Left lobe of liver (tissue), 2 donors: ENCODE data around the gene FBXW5. TPM values are rescaled to one million over a fixed set of nuclear protein-coding genes. Genes with fewer than 3 reads are reported as not detected.

Experiments used
- ATAC-seq: fragments of 200-7000 bp; cut with Tn5 transposase; one replicate; pipeline ENCODE4 v1.9.1; 2020; ENCODE audit warnings: mild to moderate bottlenecking, moderate library complexity
- DNase-seq: peaks from one replicate; pipeline ENCODE4 v3.0.0-alpha.2; 2020; ENCODE audit warnings: low spot score
- total RNA-seq: library from RNA; stranded (reverse); gene quantifications from one replicate; pipeline ENCODE4 v1.2.1, GENCODE V29; 2021
- donor health status: DM: no; HTN: no; CAD: no; lungs with moderate emphysema.
- donor health status: DM: no; HTN: yes; CAD: no.

The FBXW5 gene
- total RNA-seq, 1 donor from 2014 or later: 112 TPM

DNA sequence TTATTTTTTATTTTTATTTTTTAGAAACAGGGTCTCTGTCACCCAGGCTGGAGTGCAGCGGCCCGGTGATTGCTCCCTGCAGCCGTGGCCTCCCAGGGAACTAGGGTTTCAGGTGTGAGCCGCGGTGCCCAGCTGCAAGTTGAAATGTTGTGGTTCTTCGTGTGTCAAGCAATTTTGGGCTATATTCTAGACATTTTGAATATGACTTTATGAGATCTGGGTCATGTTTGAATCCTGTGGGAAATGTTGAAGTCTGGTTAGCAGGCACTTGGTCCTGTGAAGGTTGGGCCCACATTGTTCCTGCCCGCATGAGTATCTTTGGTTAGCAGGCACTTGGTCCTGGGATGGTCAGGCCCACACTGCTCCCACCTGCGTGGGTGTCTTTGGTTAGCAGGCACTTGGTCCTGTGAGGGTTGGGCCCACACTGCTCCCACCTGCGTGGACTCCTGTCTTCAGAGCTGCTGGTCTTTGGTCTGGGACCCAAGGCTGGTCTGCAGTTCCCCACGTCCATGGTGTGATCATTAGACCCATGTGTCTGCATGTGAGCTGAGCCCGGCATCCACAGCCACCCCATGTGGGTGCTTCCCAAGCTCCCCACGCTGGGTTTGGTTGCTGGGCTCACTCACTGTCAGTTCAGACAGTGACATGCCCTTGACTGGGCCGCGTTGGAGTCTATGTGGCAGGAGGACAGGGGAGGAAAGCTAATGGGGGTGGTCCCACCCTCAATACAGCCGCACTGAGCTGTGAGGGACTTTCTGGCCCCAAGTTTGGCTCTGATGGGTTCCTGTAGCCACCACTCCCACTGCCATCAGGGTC is 7.1 kb downstream of the FBXW5 start:
- ATAC-seq: no peak
- DNase-seq: peak; percentile 50

DNA sequence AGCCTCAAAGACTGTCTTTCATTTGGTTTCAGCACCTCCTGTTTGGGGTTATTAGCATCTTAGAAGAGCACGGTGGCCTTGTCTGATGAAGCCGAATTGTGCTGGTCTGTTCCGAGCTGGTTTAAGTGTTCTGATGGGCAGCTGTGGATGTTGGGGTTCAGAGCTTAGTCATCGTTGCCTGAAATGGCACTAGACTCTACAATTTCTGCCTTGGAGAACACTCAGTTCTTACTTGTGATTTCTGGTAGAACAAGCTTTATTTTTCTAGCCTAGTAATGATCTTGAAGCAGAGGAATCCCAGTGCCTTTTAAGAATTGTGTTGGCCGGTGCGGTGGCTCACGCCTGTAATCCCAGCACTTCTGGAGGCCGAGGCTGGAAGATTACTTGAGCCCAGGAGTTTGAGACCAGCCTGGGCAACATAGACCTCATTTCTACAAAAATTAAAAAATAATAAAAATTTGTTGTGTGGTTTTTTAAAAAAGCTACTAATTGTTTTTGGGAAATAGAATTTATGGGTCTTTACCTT is 7.8 kb downstream of the FBXW5 start:
- ATAC-seq (no peak), DNase-seq (no peak)

DNA sequence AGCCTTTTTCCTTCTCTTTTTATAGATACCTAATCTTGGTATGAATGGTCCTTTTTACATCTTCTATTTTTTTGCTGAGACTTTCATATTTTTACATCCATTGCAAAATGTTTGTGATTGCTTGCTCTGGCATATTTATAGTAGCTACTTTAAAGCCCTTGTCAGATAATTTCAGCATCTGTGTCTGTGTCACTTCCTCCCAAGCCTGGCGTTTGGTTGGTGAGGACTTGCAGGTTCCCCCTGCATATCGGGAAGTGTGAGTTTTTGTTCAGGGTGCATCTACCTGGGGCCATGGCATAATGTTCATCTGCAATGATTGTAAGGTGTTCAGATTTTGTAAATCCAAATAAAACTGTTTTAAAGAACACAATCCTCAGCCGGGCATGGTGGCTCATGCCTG is 8.9 kb downstream of the FBXW5 start:
- no peak for DNase-seq
- no peak for ATAC-seq

DNA sequence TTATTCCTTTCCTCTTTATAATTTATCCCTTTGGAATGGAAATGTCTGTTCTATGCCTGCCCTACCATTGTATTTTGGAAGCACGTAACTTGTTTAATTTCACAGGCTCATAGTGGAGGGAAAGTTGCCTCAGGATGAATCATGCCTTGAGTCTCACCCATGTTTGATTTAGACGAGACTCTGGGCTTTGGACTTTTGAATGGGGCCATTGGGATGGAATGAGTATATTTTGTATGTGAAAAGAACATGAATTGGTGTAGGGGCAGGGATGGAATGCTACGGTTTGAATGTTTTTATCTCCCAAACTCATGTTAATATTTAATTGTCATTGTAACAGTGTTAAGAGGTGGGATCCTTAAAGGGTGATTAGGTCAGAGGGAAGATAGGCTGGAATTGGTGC is 10.3 kb downstream of the FBXW5 start:
- ATAC-seq: no peak
- DNase-seq: no peak

DNA sequence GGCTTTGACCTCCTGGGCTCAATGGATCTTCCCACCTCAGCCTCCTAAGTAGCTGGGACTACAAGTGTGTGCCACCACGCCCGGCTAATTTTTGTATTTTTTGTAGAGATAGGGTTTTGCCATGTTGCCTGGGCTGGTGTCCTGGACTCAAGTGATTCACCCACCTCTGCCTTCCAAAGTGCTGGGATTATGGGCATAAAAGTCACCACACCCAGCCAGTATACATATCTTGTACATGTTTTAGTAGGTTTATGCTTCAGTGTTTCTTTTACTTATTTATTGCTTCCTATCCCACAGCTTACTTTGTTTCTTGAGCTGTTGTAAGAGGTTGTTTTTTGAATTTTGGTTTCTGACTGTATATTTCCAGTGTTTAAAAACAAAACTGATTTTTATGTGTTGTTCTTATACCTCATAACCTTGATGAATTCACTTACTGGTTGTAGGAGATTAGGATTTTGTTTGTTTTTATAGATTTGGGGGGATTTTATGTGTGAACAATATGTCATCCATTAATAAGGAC is 12.9 kb downstream of the FBXW5 start:
- DNase-seq: no peak
- ATAC-seq: no peak

DNA sequence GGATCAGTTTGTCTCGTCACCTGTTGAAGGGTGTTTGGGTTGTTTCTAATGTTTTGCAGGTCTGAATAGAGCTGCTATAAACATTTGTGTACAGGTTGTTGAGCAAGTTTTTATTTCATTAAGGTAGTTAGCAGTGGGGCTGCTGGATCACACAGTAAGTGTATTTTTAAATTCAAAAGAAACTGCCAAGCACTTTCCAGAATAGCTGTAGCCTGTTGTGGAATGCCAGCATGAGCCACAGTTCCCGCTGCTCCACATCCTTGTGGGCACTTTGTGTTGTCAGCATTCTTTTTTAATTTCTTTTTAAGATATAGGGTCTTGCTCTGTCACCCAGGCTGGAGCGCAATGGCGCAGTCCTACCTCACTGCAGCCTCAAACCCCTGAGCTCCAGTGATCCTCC is 14.5 kb downstream of the FBXW5 start:
- DNase-seq (no peak), ATAC-seq (no peak)

DNA sequence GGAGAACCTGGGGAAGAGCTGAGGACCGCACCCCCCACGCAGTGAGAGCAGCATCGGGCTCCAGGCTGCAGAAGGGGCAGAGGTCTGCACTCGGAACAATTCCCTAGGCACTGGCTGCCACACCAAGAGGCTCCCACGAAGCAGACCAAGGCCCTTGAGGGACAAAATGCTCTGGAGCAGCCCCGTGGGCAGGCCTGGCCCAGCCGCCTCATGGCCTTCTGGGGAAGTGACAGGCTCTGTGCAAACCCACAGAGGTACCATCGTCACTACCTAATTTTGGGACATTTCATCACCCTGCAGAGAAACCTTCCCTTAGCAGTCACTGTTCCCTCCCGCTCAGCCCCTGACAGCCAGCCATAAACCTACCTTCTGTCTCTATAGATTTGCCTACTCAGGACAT is 15.9 kb downstream of the FBXW5 start:
- DNase-seq (no peak), ATAC-seq (peak; percentile 11)

DNA sequence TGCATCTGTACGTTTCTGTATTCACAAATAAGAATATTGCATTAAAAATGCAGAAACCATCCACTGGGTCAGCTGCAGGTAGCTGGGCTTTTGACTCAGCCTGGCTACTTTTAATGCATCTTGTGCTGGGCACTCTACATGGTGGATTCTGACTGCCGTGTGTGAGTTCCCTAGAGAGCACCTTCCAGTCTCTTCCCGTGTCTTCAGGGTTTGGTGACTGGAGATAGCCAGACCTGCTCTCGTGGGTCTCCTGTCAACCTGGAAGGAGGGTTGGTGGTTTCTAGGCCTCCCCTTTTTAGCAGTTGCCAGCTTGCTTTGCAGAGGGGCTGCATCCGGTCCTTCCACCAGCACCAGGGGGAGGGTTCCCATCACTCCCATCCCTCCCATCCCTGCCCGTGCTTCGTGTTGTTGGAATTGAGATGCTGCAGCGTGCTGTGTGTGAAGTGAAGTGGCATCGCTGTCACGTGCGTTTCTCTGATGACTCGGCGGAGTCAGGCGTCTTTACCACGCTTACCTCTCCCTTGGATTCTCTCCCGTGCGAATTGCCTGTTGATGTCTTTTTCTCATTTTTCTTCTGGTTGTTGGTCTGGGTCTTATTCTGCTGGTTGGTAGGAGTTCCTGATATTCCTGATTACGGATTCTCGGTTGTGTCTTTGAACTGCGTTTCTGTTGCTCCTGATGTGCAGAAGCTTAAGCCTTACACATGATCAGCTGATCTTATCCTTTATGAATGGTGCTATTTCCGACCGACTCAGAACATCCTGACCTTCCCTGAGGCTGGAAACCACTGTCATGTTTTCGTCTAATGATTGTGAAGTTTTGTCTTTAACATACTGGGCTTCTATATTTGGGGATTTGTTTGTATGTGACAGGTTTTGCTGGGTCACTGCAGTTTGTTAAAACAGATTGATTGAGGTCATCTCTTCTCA is 16.9 kb downstream of the FBXW5 start:
- ATAC-seq (no peak), DNase-seq (no peak)

DNA sequence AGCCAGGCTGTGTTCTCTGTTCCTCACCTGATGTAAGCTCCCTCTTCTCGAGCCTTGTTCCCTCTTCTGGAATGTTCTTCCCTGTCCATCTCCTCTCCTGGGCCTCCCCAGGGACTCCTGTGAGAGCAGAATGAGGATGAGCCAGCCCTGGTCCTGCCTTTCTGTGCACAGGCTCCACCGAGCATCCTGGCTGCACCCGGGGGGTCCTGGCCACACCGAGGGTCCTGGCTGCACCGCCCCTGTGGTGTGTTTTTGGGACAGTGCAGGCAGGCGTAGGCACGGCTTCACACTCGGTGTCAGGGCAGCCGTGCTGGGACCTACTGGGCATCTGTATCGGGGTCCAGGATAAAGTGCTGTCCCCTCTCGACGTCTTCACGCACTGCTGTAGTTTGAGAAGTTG is 17.8 kb downstream of the FBXW5 start:
- DNase-seq (no peak), ATAC-seq (no peak)

DNA sequence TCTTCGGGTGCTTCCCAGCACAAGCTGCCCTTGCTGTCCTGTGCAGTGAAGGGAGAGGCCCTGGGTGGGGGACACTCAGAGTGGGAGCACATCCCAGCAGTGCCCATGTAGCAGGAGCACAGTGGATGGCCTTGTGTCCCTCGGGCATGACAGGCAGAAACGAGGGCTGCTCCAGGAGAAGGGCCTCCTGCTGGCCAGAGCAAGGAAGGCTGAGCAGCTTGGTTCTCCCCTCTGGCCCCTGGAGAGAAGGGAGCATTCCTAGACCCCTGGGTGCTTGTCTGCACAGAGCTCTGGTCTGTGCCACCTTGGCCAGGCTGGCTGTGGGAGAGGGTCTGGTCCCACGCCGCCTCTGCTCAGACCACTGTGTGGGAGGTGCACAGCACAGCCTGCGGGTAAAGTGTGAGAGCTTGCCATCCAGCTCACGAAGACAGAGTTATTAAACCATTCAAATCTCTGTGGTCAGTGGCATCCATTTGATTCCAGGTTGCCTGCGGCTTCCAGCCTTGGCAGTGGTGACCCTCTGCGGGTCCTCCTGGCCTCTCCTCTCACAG is 18.3 kb downstream of the FBXW5 start:
- peak; percentile 40 for ATAC-seq
- DNase-seq: no peak

DNA sequence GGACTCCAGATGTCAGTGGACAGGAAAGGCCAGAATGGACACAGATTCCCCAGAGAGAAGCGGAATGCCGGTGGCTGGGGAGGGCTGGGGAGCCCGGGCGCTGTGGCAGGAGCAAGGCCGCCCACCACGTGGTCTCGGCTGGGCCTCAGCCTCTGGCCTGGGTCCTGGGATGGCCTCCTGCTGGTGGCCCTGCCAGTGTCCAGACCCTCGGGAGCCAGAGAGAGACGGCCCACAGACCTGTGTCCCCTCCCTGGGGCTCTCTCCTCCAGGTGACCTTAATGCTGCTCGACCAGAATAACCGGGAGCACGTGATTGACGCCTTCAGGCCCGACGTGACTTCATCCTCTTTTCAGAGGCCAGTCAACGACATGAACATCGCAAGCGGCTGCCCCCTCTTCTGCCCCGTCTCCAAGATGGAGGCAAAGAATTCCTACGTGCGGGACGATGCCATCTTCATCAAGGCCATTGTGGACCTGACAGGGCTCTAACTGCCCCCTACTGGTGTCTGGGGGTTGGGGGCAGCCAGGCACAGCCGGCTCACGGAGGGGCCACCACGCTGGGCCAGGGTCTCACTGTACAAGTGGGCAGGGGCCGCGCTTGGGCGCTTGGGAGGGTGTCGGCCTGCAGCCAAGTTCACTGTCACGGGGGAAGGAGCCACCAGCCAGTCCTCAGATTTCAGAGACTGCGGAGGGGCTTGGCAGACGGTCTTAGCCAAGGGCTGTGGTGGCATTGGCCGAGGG is 19.0 kb downstream of the FBXW5 start:
- peak; percentile 21 for ATAC-seq
- no peak for DNase-seq

DNA sequence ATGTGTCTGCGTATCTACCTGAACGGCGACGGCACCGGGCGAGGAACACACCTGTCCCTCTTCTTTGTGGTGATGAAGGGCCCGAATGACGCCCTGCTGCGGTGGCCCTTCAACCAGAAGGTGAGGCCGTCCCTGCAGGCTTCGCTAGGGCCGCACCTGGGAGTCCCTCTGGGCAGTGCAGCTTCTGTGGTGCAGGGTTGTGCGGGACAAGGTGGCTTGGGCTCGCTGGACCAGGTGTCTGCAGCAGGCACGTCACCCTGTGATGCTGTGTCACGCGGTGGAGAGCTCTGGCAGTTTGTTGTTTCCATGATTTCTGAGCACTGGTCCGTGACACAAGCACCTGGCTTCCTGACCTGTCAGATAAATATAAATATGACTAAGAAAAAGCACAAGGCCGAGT is 20.7 kb downstream of the FBXW5 start:
- no peak for ATAC-seq
- no peak for DNase-seq

DNA sequence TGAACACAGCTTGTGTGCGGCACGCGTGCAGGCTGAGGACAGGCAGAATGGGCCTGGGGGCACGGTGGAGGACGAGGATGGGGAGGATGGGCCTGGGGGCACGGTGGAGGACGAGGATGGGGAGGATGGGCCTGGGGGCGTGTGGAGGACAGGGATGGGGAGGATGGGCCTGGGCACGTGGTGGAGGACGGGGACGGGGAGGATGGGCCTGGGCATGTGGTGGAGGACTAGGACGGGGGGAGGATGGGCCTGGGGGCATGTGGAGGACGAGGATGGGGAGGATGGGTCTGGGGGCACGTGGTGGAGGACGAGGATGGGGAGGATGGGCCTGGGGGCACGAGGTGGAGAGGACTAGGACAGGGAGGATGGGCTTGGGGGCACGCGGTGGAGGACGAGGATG is 22.0 kb downstream of the FBXW5 start:
- no peak for DNase-seq
- ATAC-seq: no peak

DNA sequence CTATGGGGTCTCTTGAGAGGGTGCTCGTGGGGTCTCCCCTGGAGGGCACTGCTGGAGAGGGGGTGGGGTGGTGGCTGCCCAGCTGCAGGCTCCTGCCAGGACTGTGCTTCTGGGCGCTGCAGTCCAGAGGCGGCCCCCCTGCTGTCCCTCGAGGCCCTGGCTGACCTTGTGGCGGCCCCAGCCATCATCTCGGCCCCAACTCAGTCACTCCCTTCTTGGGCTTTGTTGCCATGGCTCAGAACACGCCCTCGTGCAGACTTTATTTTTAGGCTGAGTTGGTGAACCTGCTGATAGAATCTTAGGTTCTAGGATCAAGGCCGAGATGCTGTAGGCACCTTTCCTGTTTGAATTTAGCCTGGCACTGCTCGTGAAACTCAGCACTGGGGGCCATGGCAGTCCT is 22.8 kb downstream of the FBXW5 start:
- no peak for DNase-seq
- ATAC-seq: no peak

DNA sequence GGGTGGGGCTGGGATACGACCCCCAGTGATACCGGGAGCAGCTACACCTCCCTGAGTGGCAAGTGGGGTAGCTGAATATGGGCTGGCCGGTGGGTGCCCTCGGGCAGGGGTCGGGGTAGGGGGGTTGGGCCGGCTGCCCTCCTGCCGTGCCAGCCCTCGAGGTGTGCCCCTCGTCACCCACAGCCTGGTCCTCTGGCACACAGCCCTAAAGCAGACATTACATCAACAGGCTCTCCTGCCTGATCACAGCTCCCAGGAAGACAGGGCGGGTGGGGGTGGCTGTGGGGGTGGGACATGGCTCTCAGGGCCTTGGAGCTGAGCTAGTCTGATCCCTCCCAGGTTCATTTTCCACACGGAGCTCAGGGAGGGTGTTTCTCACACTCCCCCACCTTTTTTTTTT is 23.2 kb downstream of the FBXW5 start:
- DNase-seq: no peak

DNA sequence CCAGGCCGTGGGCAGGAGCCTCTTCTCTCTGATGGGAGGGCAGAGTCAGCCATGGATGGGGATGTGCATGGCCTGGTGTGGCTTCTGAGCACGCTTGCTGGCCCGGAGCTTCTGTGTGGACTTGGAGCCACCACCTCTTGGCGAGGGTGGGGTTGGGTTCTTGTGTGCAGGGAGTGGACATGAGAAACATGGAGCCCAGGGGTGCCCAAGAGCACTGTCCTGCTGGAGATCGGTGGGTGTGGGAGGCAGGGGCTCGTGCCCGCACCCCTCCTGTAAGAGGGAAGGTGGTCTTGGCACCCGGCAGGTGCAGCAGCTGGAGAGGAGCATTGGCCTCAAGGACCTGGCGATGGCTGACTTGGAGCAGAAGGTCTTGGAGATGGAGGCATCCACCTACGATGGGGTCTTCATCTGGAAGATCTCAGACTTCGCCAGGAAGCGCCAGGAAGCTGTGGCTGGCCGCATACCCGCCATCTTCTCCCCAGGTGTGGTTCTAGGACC is 23.8 kb downstream of the FBXW5 start:
- ATAC-seq (no peak), DNase-seq (no peak)

More for the DNA sequence above, 23.2 kb downstream of the FBXW5 start:
- ATAC-seq: no peak

DNA sequence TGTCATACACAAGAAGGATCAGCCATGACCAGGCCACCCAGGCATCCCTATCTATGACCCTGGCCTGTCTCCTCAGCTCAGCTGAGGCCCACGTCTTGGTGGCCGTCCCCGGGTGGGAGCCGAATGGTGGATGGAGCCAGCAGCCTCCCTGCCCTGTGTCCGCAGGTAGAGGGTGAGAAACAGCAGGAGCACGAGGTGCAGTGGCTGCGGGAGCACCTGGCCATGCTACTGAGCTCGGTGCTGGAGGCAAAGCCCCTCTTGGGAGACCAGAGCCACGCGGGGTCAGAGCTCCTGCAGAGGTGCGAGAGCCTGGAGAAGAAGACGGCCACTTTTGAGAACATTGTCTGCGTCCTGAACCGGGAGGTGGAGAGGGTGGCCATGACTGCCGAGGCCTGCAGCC is 24.5 kb downstream of the FBXW5 start:
- DNase-seq: no peak

DNA sequence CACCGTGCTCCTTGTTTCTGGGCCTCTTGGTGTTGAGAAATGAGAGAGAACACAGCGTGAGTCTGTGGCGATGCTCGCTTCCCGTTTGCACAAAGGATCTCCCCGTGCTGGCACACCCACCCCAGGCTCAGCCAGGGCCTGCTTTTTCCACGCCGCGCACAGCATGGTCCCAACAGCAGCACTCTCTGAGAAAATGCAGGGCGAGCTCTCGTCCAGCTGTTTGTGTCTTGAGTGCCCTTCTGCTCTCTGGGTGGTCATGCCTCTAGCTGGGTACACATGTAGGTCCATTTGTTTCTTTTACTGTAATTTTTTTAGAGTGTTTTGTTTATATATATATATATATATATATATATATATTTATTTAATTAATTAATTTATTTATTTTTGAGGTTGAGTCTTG is 26.6 kb downstream of the FBXW5 start:
- ATAC-seq: no peak
- no peak for DNase-seq

More for the DNA sequence above, 24.5 kb downstream of the FBXW5 start:
- no peak for ATAC-seq

DNA sequence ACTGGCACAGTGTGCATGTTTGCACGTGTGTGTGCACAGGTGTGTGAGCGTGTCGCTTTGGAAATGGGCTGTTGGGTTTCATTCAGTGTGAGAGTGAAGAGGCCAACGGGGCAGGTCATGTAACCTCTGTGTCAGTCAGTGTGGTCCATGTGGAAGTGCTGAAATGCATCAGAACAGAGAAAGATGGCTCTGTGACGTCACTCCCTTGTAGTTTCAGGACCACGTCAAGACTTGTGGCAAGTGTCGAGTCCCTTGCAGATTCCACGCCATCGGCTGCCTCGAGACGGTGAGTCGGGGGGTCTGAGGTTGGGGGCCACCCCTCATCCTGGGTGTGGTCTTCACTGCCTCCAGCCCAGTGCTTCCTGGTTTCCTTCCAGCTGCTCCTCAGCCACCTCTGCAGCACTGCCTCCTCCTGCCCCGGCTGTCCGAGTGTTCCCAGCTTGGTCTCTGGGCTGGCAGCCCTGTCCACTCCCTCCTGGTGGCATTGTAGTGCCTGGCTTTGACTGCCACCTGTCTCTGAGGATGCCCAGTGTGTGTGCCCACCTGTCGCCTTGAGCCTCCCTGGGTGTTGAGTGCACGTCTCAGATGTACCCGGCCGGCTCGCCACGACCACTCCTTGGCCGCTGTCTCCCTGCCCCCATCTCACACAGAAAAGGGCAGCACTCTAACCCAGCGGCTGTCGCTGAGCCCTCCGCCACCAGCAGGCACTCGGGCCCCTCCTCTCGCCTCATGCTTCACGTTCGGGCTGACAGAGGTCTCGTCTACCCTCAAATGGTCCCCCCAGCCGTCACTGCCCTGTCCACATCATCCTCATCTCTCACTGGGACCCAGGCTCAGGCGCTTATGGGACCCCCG is 28.0 kb downstream of the FBXW5 start:
- ATAC-seq: no peak
- no peak for DNase-seq
